HUES6 (cell line): ENCODE measurements around the gene EFNB1.

Experiments used
- H3K27ac ChIP-seq: 2 replicates; pipeline ENCODE4 v1.7.0; 2013; ENCODE audit warnings: low read depth, mild to moderate bottlenecking, low read length, inconsistent platforms
- H3K27me3 ChIP-seq: 2 replicates; pipeline ENCODE4 v1.6.1; 2013; ENCODE audit warnings: low read length; ENCODE audit not compliant: control insufficient read depth, insufficient read depth
- H3K36me3 ChIP-seq: 2 replicates; pipeline ENCODE4 v1.6.1; 2013; ENCODE audit warnings: low read length; ENCODE audit not compliant: control insufficient read depth, insufficient read depth
- H3K4me1 ChIP-seq: 2 replicates; pipeline ENCODE4 v1.6.1; 2013; ENCODE audit warnings: low read length; ENCODE audit not compliant: control insufficient read depth, insufficient read depth
- H3K4me3 ChIP-seq: 2 replicates; pipeline ENCODE4 v1.5.1; 2013; ENCODE audit warnings: low read depth, low read length
- H3K9ac ChIP-seq: one replicate; pipeline ENCODE4 v1.6.1; 2013; ENCODE audit warnings: mild to moderate bottlenecking, low read length
- H3K9me3 ChIP-seq: 2 replicates; pipeline ENCODE4 v1.6.1; 2013; ENCODE audit warnings: low read depth, low read length; ENCODE audit not compliant: control insufficient read depth, insufficient read depth

The EFNB1 gene

DNA sequence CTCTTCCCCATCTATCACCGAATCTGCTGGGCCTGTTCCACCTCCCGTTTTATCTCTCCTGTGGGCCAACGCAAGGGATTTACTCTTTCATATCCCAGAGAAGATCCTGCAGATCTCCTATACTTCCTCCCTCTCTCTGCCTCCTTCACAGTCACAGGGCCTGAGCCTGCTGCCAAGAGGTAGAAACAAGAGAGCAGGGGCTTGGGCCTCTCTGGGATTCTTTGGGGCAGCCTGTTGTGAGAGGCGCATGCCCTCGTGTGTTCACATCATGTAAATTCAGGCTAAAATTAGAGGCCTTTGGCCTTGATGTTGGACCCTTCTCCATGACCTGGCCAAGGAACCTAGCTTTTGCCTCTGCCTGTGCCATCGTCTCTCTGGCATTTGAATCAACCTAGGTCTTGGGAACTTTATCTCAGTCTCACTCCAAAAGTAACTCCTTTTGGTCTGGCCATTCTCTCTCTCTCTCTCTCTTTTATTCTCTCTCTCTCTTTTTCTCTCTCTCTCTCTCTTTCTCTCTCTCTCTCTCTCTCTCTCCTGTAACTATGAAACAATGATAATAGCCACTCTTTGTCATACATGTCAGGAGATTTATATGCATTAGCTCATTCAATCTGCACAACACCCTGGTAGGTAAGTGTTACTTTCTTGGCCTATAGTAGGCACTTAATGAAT lies 20.0 kb upstream of the EFNB1 start:
- H3K36me3 ChIP-seq, result no peaks in the 10 kb centered on the region
- no peak overlapping the region for H3K27ac ChIP-seq
- H3K9me3 ChIP-seq, result peaks cover 12% of the 10 kb centered on the region
- no peak overlapping the region for H3K9ac ChIP-seq
- H3K4me1 ChIP-seq, result no peaks in the 10 kb centered on the region
- no peaks in the 10 kb centered on the region for H3K27me3 ChIP-seq
- no peak overlapping the region for H3K4me3 ChIP-seq

DNA sequence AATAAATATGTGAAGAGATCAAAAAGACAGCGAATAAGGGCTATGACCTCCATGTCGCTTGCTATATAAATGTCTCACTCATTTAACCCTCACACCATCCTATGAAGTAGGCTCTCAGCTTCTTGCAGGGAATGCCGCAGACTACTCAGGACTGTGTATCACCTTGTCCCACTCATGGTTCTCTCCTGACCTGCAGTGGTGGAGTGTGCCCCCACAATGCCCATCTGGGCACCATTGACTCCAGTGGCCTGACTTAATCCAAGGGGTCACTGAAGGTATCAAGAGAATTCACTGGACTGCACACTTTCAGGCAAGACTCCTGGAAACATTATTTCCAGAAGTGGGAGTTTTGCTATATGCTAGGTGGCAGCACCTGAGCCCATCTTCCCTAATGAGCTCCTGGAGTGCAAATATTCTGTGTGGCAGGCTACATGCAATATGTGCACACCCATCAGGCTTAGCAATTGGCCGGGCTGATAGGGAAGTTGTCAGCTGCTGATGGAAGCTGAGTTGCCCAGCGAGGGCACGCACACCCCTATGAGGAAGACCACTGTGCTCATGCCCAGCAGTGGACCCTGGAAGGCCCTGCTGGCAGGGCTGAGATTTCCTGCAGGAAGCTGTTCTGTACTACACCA lies 8.2 kb upstream of the EFNB1 start:
- no peaks in the 10 kb centered on the region for H3K36me3 ChIP-seq
- H3K27me3 ChIP-seq, result peaks cover 42% of the 10 kb centered on the region
- H3K27ac ChIP-seq, result no peak overlapping the region
- peaks cover 8% of the 10 kb centered on the region; the same call in 1 of the 2 replicates for H3K4me1 ChIP-seq
- no peak overlapping the region for H3K4me3 ChIP-seq
- no peaks in the 10 kb centered on the region; the same call in 1 of the 2 replicates for H3K9me3 ChIP-seq
- no peak overlapping the region for H3K9ac ChIP-seq

DNA sequence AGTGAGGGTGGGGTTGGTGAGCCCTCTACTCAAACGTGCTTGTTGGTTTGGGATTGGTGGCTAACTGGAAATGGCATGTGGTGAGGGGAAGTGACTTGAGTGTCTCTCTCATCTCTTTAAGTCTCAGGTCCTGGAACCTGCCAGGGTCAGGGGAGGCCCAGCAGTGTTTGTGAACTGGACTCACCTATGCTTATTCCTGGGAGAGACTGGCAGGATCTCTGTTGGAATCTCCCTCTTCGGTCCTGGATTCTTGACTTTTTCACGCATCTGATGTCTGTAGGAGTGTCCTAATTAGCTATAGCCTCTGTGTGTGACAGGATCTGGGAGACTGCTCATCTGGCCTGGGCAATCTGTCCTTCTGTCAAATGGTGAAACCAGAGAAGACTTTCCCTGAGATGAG lies 7.2 kb upstream of the EFNB1 start:
- Histone ChIP-seq H3K4me1 (peaks cover 8% of the 10 kb centered on the region; the same call in 1 of the 2 replicates), H3K4me3 (no peak overlapping the region), H3K36me3 (no peaks in the 10 kb centered on the region), H3K9me3 (no peaks in the 10 kb centered on the region; the same call in 1 of the 2 replicates), H3K27me3 (peaks cover 52% of the 10 kb centered on the region), H3K27ac (no peak overlapping the region), H3K9ac (no peak overlapping the region)

DNA sequence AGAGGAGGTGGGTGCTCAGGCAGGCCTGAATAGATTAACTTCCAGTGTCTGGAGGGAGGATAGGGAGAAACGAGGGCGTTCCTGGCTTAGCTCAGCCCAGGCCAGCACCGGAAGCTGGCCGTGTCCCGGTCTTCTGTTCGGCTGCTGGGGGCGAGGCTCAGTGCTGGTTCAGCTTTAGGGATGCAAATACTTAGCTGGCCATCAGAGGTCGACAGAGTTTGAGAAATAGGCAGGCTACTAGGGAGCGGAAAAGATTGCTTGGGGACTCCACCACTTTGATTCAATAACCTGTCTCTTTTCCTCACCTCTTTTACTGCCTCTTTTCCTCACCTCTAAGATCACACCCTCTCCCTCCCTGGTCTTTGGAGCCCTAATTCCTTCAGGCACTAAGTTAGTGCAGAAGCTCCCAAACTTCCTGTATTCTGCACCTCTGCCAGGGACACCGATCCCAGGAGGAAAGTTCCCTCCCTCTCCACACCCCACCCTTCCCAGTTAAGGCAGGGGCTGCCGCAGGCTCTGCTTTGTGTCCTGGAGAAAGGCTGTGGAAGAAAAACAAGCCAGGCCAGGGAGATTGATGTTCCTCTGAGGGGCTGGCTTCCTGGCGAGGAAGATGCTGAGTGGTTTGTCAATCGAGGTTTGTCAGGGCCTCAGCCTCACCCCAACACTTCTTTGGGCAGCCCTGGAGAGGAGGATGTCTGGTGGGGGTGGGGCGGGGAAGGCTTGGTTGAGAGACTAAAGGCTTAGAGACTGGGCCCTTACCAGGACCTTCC lies 6.0 kb upstream of the EFNB1 start:
- H3K9ac ChIP-seq, result no peak overlapping the region
- peaks cover 64% of the 10 kb centered on the region for H3K27me3 ChIP-seq
- H3K4me3 ChIP-seq, result no peak overlapping the region

DNA sequence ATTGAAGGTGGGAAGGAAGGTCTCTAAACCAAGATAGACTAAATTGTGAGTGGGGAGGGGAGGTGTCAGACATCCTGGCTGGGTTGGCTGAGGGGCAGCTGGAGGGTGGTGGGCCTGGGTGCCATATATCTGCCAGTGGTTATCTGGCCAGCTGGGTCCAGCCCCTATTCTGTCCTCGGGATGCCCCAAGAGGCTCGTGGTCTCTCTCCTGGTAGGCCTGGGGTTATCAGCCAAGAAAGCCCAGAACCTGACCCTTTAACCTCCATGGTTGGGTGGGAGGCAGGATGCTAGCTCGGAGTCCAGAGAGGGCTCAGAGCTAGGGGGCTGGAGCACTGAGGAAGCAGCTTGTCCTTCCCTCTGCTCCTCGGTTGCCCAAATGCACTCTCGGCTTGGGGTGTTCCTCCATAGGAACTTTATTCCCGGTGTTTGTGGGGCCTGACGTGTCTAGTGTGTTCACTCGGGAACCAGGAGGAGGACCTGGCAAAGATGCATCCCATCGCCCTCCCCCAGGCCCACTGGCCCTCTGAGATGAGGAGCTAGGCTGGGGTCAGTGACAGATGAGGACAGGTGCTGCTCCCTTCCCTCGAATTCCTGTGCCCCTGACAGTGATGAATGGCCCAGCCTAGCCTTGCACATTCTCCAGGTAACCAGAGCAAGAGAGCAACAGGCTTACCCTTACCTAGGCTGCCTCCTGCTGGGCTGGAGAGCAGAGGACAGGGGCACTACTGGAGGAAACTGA lies 5.2 kb upstream of the EFNB1 start:
- H3K27ac ChIP-seq, result no peak overlapping the region
- H3K27me3 ChIP-seq, result peaks cover 71% of the 10 kb centered on the region
- no peaks in the 10 kb centered on the region; the same call in 1 of the 2 replicates for H3K9me3 ChIP-seq
- H3K9ac ChIP-seq, result no peak overlapping the region
- peaks cover 11% of the 10 kb centered on the region; the same call in 1 of the 2 replicates for H3K4me1 ChIP-seq
- H3K4me3 ChIP-seq, result no peak overlapping the region
- no peaks in the 10 kb centered on the region for H3K36me3 ChIP-seq

More for the DNA sequence above, 6.0 kb upstream of the EFNB1 start:
- no peaks in the 10 kb centered on the region; the same call in 1 of the 2 replicates for H3K9me3 ChIP-seq
- H3K27ac ChIP-seq, result no peak overlapping the region
- H3K36me3 ChIP-seq, result no peaks in the 10 kb centered on the region
- H3K4me1 ChIP-seq, result peaks cover 8% of the 10 kb centered on the region; the same call in 1 of the 2 replicates

DNA sequence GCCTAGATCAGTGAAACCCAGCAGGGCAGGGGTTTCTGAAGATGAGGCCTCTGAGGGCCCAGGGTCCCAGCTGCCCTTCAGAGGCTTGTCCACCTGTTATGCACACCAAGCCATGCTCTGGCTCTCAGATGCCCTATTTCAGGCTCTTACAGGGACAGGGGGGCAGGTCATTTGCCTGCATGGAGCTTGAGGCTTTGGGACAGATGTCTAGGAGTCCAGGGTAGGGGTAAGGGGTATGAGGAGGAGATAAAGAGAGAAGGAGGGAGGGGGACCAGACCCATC lies 4.7 kb upstream of the EFNB1 start:
- Histone ChIP-seq H3K4me1 (peaks cover 11% of the 10 kb centered on the region; the same call in 1 of the 2 replicates), H3K27ac (no peak overlapping the region), H3K9me3 (no peaks in the 10 kb centered on the region; the same call in 1 of the 2 replicates), H3K9ac (no peak overlapping the region), H3K27me3 (peaks cover 73% of the 10 kb centered on the region), H3K36me3 (no peaks in the 10 kb centered on the region), H3K4me3 (no peak overlapping the region)

DNA sequence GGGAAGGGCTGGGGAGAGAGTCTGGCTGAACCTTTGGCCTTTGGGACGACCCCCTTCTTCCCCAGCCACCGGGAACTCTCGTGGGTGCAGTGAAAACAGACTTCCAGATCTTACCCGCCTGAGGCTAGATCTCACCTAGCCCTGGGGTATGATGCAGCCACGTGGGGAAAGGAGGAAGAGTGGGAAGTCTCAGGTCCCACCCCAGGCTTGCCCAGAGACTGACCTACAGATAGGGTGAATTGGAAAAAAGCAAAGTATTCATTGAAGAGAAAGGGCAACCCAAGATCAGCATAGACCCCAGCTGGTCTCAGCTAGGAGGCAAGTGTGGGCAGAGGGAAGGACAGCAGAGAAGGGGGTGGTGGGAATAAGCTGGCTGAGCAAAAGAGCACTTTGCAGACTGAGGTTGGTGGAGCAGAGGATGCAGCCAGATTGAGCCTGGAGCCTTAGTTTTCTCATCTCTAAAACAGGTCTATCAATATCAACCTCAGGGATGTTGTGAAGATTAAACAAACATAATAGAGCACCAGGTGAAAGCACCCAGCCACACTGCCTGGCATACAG lies 4.2 kb upstream of the EFNB1 start:
- peaks cover 79% of the 10 kb centered on the region for H3K27me3 ChIP-seq
- H3K4me1 ChIP-seq, result peaks cover 11% of the 10 kb centered on the region; the same call in 1 of the 2 replicates
- no peaks in the 10 kb centered on the region; the same call in 1 of the 2 replicates for H3K9me3 ChIP-seq

DNA sequence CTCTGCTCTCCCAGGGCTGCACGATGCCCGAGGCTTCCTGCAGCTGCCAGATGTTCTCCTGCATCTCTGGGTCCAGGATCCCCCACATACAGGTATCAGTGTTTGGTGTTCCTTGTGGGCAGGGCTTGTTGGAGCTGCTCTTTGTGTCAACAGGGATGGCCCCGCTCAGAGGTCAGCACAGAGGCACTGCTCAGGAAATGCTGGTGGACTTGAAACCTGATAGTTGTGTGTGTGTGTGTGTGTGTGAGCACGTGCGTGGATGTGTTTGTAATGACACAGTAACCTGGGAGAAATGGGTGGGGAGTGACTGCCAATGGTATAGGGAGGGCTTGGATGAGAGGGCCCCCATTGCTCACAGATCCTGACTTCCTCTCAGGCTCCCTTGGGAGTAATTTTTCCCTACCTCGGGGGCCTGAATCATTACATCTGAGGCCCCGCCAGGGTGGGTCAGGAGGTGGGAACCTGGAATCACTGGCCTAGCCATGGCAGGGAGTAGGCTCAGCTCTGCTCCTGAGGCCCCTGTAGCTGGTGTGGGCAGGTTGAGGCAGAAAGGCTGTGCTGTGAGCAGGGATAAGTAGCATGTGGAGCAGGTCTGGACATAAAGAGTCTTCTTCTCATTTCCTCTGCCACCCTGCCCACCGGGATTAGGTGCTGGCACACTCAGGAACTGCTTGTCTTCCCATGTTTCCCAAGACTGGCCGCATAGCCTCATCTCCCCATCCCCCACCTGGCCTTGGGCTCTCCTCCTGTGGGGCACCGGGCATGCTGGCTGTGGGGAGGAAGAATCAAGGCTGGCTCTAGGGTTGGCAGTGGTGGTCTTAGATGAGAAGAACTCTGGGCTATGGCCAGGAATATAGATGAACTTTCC lies 2.5 kb upstream of the EFNB1 start:
- Histone ChIP-seq H3K4me1 (peaks cover 17% of the 10 kb centered on the region), H3K9ac (no peak overlapping the region), H3K27me3 (peaks cover 88% of the 10 kb centered on the region), H3K36me3 (no peaks in the 10 kb centered on the region), H3K9me3 (no peaks in the 10 kb centered on the region; the same call in 1 of the 2 replicates), H3K27ac (no peak overlapping the region), H3K4me3 (no peak overlapping the region)

More for the DNA sequence above, 4.2 kb upstream of the EFNB1 start:
- H3K4me3 ChIP-seq, result no peak overlapping the region
- no peak overlapping the region for H3K9ac ChIP-seq
- H3K36me3 ChIP-seq, result no peaks in the 10 kb centered on the region
- H3K27ac ChIP-seq, result no peak overlapping the region

DNA sequence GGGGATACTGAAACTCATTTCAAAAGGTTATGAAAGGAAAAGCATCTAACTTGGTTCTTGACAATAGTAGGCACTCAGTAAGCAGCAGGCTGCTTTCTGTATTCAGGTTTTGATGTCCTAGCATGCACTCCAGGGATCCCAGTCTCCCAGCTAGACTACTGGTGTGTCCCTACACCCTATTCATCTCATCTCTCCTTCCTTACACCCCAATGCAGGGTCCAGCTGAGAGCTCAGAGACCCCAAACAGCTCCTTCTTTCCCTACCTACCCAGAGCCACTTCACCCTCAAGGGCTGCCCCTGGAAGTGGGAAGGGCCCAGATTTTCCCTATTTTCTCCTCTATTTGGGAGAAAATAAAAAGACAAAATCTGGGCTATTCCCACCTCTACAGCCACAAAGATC lies 1.6 kb upstream of the EFNB1 start:
- no peak overlapping the region for H3K9ac ChIP-seq
- H3K4me1 ChIP-seq, result peaks cover 27% of the 10 kb centered on the region
- H3K36me3 ChIP-seq, result no peaks in the 10 kb centered on the region
- H3K4me3 ChIP-seq, result no peak overlapping the region
- no peak overlapping the region for H3K27ac ChIP-seq
- H3K9me3 ChIP-seq, result no peaks in the 10 kb centered on the region; the same call in 1 of the 2 replicates
- peaks cover 88% of the 10 kb centered on the region for H3K27me3 ChIP-seq
